Panc1 (cell line): ENCODE measurements around the gene POU2AF1.

Experiments
- CTCF ChIP-seq: fragments of 450-650 bp; IDR thresholded peaks from 2 replicates; pipeline ENCODE4 v1.5.1; 2017; ENCODE audit warnings: mild to moderate bottlenecking
- POLR2AphosphoS5 ChIP-seq: IDR thresholded peaks from 2 replicates; pipeline ENCODE4 v1.6.1; 2012; ENCODE audit warnings: mild to moderate bottlenecking, low read depth, low read length, moderate library complexity
- SIN3A ChIP-seq: IDR thresholded peaks from 2 replicates; pipeline ENCODE4 v1.6.1; 2012; ENCODE audit warnings: low read depth, mild to moderate bottlenecking, low read length, moderate library complexity, borderline replicate concordance; ENCODE audit not compliant: insufficient read depth
- TCF7L2 ChIP-seq: IDR thresholded peaks from 2 replicates; pipeline ENCODE4 v1.6.1; 2011; ENCODE audit warnings: mild to moderate bottlenecking, low read depth, low read length, inconsistent platforms
- TF ChIP-seq, protein P1 (sequence below), 2 experiments: IDR thresholded peaks; 2 replicates each; pipeline ENCODE4 v1.6.1; 2011 to 2012; ENCODE audit warnings: low read depth in 2 of 2, control low read depth in 1 of 2, low read length in 1 of 2, mild to moderate bottlenecking in 1 of 2, moderate library complexity in 1 of 2; ENCODE audit not compliant: insufficient read depth in 1 of 2

DNA sequence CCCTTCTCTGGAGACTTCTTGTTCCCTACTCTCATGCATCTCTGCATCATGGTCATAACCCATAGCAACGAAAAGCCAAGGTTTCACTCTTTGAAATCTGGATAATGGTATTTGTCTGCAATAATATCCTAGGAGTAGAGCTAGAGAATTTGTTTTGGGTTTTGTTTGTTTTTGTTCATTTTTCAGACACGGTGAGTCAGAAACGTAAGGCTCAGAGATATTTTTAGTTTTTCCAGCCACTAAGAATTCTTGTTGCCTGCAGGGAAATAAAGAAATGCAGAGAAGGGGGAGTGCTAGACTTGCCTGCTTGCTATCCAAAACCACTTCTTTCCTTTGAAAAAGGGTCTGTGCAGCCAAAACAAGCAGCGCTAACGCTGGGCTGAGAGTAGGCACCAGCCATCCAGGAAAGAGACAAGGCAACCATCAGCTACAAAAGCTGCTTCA is 54.8 kb downstream of the POU2AF1 start:
- TF ChIP-seq CTCF: no peak
- TF ChIP-seq POLR2AphosphoS5: no peak
- TF ChIP-seq TCF7L2: no peak
- TF ChIP-seq, protein P1, sequence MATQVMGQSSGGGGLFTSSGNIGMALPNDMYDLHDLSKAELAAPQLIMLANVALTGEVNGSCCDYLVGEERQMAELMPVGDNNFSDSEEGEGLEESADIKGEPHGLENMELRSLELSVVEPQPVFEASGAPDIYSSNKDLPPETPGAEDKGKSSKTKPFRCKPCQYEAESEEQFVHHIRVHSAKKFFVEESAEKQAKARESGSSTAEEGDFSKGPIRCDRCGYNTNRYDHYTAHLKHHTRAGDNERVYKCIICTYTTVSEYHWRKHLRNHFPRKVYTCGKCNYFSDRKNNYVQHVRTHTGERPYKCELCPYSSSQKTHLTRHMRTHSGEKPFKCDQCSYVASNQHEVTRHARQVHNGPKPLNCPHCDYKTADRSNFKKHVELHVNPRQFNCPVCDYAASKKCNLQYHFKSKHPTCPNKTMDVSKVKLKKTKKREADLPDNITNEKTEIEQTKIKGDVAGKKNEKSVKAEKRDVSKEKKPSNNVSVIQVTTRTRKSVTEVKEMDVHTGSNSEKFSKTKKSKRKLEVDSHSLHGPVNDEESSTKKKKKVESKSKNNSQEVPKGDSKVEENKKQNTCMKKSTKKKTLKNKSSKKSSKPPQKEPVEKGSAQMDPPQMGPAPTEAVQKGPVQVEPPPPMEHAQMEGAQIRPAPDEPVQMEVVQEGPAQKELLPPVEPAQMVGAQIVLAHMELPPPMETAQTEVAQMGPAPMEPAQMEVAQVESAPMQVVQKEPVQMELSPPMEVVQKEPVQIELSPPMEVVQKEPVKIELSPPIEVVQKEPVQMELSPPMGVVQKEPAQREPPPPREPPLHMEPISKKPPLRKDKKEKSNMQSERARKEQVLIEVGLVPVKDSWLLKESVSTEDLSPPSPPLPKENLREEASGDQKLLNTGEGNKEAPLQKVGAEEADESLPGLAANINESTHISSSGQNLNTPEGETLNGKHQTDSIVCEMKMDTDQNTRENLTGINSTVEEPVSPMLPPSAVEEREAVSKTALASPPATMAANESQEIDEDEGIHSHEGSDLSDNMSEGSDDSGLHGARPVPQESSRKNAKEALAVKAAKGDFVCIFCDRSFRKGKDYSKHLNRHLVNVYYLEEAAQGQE (IDR thresholded peaks at IDR 0.05; ENCODE audit: insufficient read depth in 1 of 2, low read depth in 2 of 2, low read length in 1 of 2): no peak
- TF ChIP-seq SIN3A: no peak
